K562 (cell line): ENCODE data around the gene FAM98C. TPM values are rescaled to one million over a fixed set of nuclear protein-coding genes. Genes with fewer than 3 reads are reported as not detected.

Source experiments
- E2F3 ChIP-seq: fragments of 250-450 bp; sonication (Bioruptor Pico); IDR thresholded peaks from 2 replicates; pipeline ENCODE4 v1.4.0; 2020; ENCODE audit warnings: mild to moderate bottlenecking
- EHMT2 ChIP-seq: fragments of 450-650 bp; IDR thresholded peaks from 2 replicates; pipeline ENCODE4 v1.6.1; 2018; ENCODE audit warnings: antibody characterized with exemption
- ETV1 ChIP-seq: fragments of 450-650 bp; conservative IDR thresholded peaks from 2 replicates; pipeline ENCODE4 v1.6.1; 2016; ENCODE audit warnings: missing genetic modification characterization, control low read depth, low read depth, missing compliant biosample characterization
- ETV5 ChIP-seq: sonication (generic); formaldehyde crosslinking; IDR thresholded peaks from 2 replicates; pipeline ENCODE4 v1.4.0; 2020; ENCODE audit warnings: low read depth, mild to moderate bottlenecking, missing genetic modification reagents
- FIP1L1 ChIP-seq: fragments of 200-400 bp; formaldehyde crosslinking; IDR thresholded peaks from 2 replicates; pipeline ENCODE4 v1.6.1; 2018; ENCODE audit warnings: mild to moderate bottlenecking, low read depth, low read length; ENCODE audit not compliant: poor library complexity, severe bottlenecking
- KAT8 ChIP-seq: fragments of 450-650 bp; IDR thresholded peaks from 2 replicates; pipeline ENCODE4 v1.6.1; 2016; ENCODE audit warnings: low read depth, mild to moderate bottlenecking
- MBD2 ChIP-seq: sonication (generic); IDR thresholded peaks from 2 replicates; pipeline ENCODE4 v1.6.1; 2016; ENCODE audit warnings: low read depth, borderline replicate concordance
- MEF2A ChIP-seq: IDR thresholded peaks from 2 replicates; pipeline ENCODE4 v1.6.1; 2011; ENCODE audit warnings: low read depth, mild to moderate bottlenecking, low read length, moderate library complexity; ENCODE audit not compliant: control insufficient read depth
- MEIS2 ChIP-seq: fragments of 450-650 bp; IDR thresholded peaks from 2 replicates; pipeline ENCODE4 v1.6.1; 2014; ENCODE audit warnings: mild to moderate bottlenecking; ENCODE audit not compliant: partially characterized antibody
- NFATC3 ChIP-seq: fragments of 450-650 bp; IDR thresholded peaks from 2 replicates; pipeline ENCODE4 v1.6.1; 2017; ENCODE audit warnings: mild to moderate bottlenecking
- POLR3G ChIP-seq: IDR thresholded peaks from 2 replicates; pipeline ENCODE4 v1.6.1; 2011; ENCODE audit not compliant: insufficient read length, insufficient replicate concordance; ENCODE audit errors: extremely low read depth
- RHOXF2B ChIP-seq: fragments of 250-450 bp; sonication (Bioruptor Pico); conservative IDR thresholded peaks from 2 replicates; pipeline ENCODE4 v1.5.1; 2021
- TCF15 ChIP-seq: fragments of 250-450 bp; sonication (Bioruptor Pico); IDR thresholded peaks from 2 replicates; pipeline ENCODE4 v1.8.0; 2022; ENCODE audit warnings: moderate library complexity, mild to moderate bottlenecking, inconsistent platforms
- XRCC4 ChIP-seq: IDR thresholded peaks from one replicate; pipeline ENCODE4 v1.6.1; 2011; ENCODE audit not compliant: insufficient read depth, insufficient read length; ENCODE audit errors: extremely low read depth
- ZNF134 ChIP-seq: fragments of 250-450 bp; sonication (Bioruptor Pico); conservative IDR thresholded peaks from 2 replicates; pipeline ENCODE4 v1.4.0; 2020
- ZNF146 ChIP-seq: IDR thresholded peaks from one replicate; pipeline ENCODE4 v1.6.1; 2018; ENCODE audit warnings: missing compliant biosample characterization; ENCODE audit not compliant: unreplicated experiment
- ZNF184 ChIP-seq: sonication (generic); formaldehyde crosslinking; IDR thresholded peaks from 2 replicates; pipeline ENCODE4 v1.5.0; 2020; ENCODE audit warnings: missing genetic modification reagents
- ZNF76 ChIP-seq: fragments of 250-450 bp; sonication (Bioruptor Pico); IDR thresholded peaks from 2 replicates; pipeline ENCODE4 v1.4.0; 2020; ENCODE audit warnings: mild to moderate bottlenecking, moderate library complexity, borderline replicate concordance
- ZNF766 ChIP-seq: fragments of 200-800 bp; sonication (Bioruptor generic); conservative IDR thresholded peaks from 2 replicates; pipeline ENCODE4 v1.6.1; 2016; ENCODE audit warnings: missing genetic modification characterization, missing compliant biosample characterization
- ZNF780A ChIP-seq: fragments of 250-450 bp; sonication (Bioruptor Pico); IDR thresholded peaks from 2 replicates; pipeline ENCODE4 v1.5.0; 2021; ENCODE audit warnings: mild to moderate bottlenecking
- polyA plus RNA-seq, 8 experiments: library from polyadenylated mRNA; depleted of rRNA in 4 of 8; stranded (reverse) in 5 of 8; unstranded in 3 of 8; fragments of >200 nt; fragmentation: Nextera tagmentation in 2 of 8; fragmentation: Illumina TruSeq in 1 of 8; extraction: Ambion mirVana in 2 of 8; extraction: Trizol in 1 of 8; gene quantifications; 2 replicates each; pipeline versions ENCODE4 v1.2.1 to v1.2.3, GENCODE V29; 2011 to 2014; ENCODE audit warnings: inconsistent platforms in 1 of 8, missing spikeins in 1 of 8
- total RNA-seq, 7 experiments: library from RNA; depleted of rRNA in 6 of 7; stranded (reverse); fragments of >200 nt in 6 of 7; fragmentation: Illumina TruSeq in 2 of 7; extraction: Trizol in 2 of 7; gene quantifications; 2 replicates each; pipeline versions ENCODE4 v1.2.1 to v1.2.3, GENCODE V29; 2011 to 2021; ENCODE audit warnings: low replicate concordance in 1 of 7
- TF ChIP-seq, protein P1 (sequence below): fragments of 450-650 bp; formaldehyde crosslinking; IDR thresholded peaks from 2 replicates; pipeline ENCODE4 v1.4.0; 2020; ENCODE audit warnings: mild to moderate bottlenecking, mixed read lengths
- TF ChIP-seq, protein P2 (sequence below): sonication (generic); formaldehyde crosslinking; IDR thresholded peaks from 2 replicates; pipeline ENCODE4 v1.4.0; 2020; ENCODE audit warnings: mild to moderate bottlenecking, missing genetic modification reagents
- TF ChIP-seq, protein P3 (sequence below): sonication (generic); formaldehyde crosslinking; IDR thresholded peaks from 2 replicates; pipeline ENCODE4 v1.8.0; 2022; ENCODE audit warnings: missing genetic modification reagents, mild to moderate bottlenecking, borderline replicate concordance
- TF ChIP-seq, protein P4 (sequence below): fragments of 200-800 bp; sonication (Bioruptor generic); IDR thresholded peaks from 2 replicates; pipeline ENCODE4 v1.6.1; 2017; ENCODE audit warnings: missing genetic modification characterization, missing compliant biosample characterization

Gene FAM98C
- total and polyA plus RNA-seq, 9 of the 15 experiments (the other 6 are each of a cell fraction or from before 2014, with no cell fraction given): 1.7 to 43.8 (median 13.7) TPM

DNA sequence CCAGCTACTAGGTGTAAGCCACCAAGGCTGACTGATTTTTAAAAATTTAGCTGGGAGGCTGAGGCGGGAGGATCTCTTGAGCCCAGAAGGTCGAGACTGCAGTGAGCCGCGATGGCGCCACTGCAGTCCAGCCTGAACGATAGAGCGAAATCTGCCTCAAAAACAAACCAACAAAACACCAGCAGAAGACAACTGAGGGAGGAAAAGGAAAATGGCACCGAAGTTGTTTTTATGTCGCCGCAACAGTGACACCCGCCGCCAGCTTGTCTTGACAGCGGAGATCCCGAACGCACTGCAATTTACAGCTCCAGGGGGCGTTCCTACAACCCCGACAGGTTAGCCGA, 298 bp upstream of the FAM98C start (continued):
- TF ChIP-seq ZNF766 (CRISPR knock-in tag) (peak; percentile 44; the same call in 1 of the 2 replicates), MEIS2 (peak; percentile 85), TCF15 (CRISPR knock-in tag) (no peak), ZNF780A (CRISPR knock-in tag) (no peak), E2F3 (CRISPR knock-in tag) (no peak), MBD2 (no peak), ETV5 (CRISPR knock-in tag) (no peak), XRCC4 (no peak), ZNF134 (CRISPR knock-in tag) (0 out of 2 replicates have a peak, but pooled peaks have one; percentile 14), NFATC3 (0 out of 2 replicates have a peak, but pooled peaks have one; percentile 34), RHOXF2B (no peak), ETV1 (tag) (no peak), ZNF146 (no peak), ZNF76 (CRISPR knock-in tag) (no peak), ZNF184 (no peak), FIP1L1 (no peak), MEF2A (no peak), EHMT2 (peak; percentile 78; the same call in 1 of the 2 replicates), KAT8 (no peak), POLR3G (no peak)
- TF ChIP-seq, protein P1, sequence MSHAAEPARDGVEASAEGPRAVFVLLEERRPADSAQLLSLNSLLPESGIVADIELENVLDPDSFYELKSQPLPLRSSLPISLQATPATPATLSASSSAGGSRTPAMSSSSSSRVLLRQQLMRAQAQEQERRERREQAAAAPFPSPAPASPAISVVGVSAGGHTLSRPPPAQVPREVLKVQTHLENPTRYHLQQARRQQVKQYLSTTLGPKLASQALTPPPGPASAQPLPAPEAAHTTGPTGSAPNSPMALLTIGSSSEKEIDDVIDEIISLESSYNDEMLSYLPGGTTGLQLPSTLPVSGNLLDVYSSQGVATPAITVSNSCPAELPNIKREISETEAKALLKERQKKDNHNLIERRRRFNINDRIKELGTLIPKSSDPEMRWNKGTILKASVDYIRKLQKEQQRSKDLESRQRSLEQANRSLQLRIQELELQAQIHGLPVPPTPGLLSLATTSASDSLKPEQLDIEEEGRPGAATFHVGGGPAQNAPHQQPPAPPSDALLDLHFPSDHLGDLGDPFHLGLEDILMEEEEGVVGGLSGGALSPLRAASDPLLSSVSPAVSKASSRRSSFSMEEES (CRISPR knock-in tag): no peak
- TF ChIP-seq, protein P2, sequence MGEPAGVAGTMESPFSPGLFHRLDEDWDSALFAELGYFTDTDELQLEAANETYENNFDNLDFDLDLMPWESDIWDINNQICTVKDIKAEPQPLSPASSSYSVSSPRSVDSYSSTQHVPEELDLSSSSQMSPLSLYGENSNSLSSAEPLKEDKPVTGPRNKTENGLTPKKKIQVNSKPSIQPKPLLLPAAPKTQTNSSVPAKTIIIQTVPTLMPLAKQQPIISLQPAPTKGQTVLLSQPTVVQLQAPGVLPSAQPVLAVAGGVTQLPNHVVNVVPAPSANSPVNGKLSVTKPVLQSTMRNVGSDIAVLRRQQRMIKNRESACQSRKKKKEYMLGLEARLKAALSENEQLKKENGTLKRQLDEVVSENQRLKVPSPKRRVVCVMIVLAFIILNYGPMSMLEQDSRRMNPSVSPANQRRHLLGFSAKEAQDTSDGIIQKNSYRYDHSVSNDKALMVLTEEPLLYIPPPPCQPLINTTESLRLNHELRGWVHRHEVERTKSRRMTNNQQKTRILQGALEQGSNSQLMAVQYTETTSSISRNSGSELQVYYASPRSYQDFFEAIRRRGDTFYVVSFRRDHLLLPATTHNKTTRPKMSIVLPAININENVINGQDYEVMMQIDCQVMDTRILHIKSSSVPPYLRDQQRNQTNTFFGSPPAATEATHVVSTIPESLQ (CRISPR knock-in tag): no peak
- TF ChIP-seq, protein P3, sequence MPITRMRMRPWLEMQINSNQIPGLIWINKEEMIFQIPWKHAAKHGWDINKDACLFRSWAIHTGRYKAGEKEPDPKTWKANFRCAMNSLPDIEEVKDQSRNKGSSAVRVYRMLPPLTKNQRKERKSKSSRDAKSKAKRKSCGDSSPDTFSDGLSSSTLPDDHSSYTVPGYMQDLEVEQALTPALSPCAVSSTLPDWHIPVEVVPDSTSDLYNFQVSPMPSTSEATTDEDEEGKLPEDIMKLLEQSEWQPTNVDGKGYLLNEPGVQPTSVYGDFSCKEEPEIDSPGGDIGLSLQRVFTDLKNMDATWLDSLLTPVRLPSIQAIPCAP (CRISPR knock-in tag): no peak
- TF ChIP-seq, protein P4, sequence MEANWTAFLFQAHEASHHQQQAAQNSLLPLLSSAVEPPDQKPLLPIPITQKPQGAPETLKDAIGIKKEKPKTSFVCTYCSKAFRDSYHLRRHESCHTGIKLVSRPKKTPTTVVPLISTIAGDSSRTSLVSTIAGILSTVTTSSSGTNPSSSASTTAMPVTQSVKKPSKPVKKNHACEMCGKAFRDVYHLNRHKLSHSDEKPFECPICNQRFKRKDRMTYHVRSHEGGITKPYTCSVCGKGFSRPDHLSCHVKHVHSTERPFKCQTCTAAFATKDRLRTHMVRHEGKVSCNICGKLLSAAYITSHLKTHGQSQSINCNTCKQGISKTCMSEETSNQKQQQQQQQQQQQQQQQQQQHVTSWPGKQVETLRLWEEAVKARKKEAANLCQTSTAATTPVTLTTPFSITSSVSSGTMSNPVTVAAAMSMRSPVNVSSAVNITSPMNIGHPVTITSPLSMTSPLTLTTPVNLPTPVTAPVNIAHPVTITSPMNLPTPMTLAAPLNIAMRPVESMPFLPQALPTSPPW (CRISPR knock-in tag): no peak
